GM10847 (cell line): ENCODE measurements around the gene CLCNKB.

Experiments
- POLR2A ChIP-seq: IDR thresholded peaks from 2 replicates; pipeline ENCODE4 v1.6.1; 2011; ENCODE audit not compliant: insufficient read length; ENCODE audit errors: extremely low read depth

The CLCNKB gene

GRCh38 chr1:16068356-16069270 lies 25.0 kb downstream of the CLCNKB start:
- TF ChIP-seq POLR2A = no peak

- no peak for TF ChIP-seq POLR2A
These were observed 27.2 kb downstream of the CLCNKB start for GRCh38 chr1:16070640-16071355.

- no peak for TF ChIP-seq POLR2A
These were observed 28.0 kb downstream of the CLCNKB start for GRCh38 chr1:16071614-16072013.

GRCh38 chr1:16072095-16072494 lies 28.5 kb downstream of the CLCNKB start:
- TF ChIP-seq POLR2A = no peak

GRCh38 chr1:16072616-16073484 lies 29.3 kb downstream of the CLCNKB start:
- no peak for TF ChIP-seq POLR2A

- no peak for TF ChIP-seq POLR2A
These were observed 30.0 kb downstream of the CLCNKB start, which contains the start of gene FAM131C for GRCh38 chr1:16073490-16074119. Gene FAM131C (minus strand): TSS chr1:16073651. CDS start chr1:16073442, 209 bp downstream.

- no peak for TF ChIP-seq POLR2A
These were observed 30.6 kb downstream of the CLCNKB start for GRCh38 chr1:16074217-16074616.

GRCh38 chr1:16075337-16076030 lies 31.9 kb downstream of the CLCNKB start:
- TF ChIP-seq POLR2A = no peak

- TF ChIP-seq POLR2A = no peak
These were observed 32.7 kb downstream of the CLCNKB start for GRCh38 chr1:16076031-16076864.

- no peak for TF ChIP-seq POLR2A
These were observed 33.3 kb downstream of the CLCNKB start for GRCh38 chr1:16076865-16077238.

GRCh38 chr1:16077406-16078245 lies 34.0 kb downstream of the CLCNKB start:
- no peak for TF ChIP-seq POLR2A

- TF ChIP-seq POLR2A = no peak
These were observed 35.5 kb downstream of the CLCNKB start for GRCh38 chr1:16078925-16079656.
